ENCODE measurements around the gene PGLYRP1.

GRCh38 chr19:46035546-46035945 lies 12.7 kb upstream of the PGLYRP1 start:
- TF ChIP-seq CTCF (IDR thresholded peaks at IDR 0.05), result no peak
- no peak for TF ChIP-seq POLR2A (IDR thresholded peaks at IDR 0.05)
